SK-N-SH (cell line): Measurements from ENCODE around the gene SMLR1. TPM values are rescaled to one million over a fixed set of nuclear protein-coding genes. Genes with fewer than 3 reads are reported as not detected.

ENCODE experiments used
- CTCF ChIA-PET: fragments of 300-600, 350-600 bp; formaldehyde crosslinking; extraction: SDS; loops from one replicate; lab custom pipeline; 2021; lab: Yijun Ruan, JAX
- POLR2A ChIA-PET: fragments of 350-600 bp; sonication (Branson Sonifier 250); formaldehyde crosslinking; extraction: SDS; loops from one replicate; lab custom pipeline; 2020; ENCODE audit warnings: antibody characterized with exemption, inconsistent platforms; lab: Yijun Ruan, JAX
- DNase-seq: peaks from one replicate; pipeline ENCODE4 v3.0.0; 2012
- H2AFZ ChIP-seq: fragments of 200-600 bp; sonication (generic); 2 replicates; pipeline ENCODE4 v1.8.1; 2016; ENCODE audit warnings: antibody characterized with exemption, mild to moderate bottlenecking, low read depth
- H3F3A ChIP-seq: fragments of 200-600 bp; sonication (generic); replicated peaks from 2 replicates; pipeline ENCODE3; 2016; ENCODE audit warnings: antibody characterized with exemption, mild to moderate bottlenecking; ENCODE audit not compliant: insufficient read depth
- H3K27ac ChIP-seq, 2 experiments: fragments of 200-500 bp in 1 of 2; fragments of 200-600 bp in 1 of 2; sonication (Bioruptor generic) in 1 of 2; sonication (generic), shearing (Covaris generic) in 1 of 2; 2 replicates each; pipeline versions ENCODE4 v1.5.1 to v1.6.1; 2014 to 2016; ENCODE audit warnings: low read depth in 2 of 2, inconsistent platforms in 1 of 2, low read length in 1 of 2, mild to moderate bottlenecking in 1 of 2, mixed read lengths in 1 of 2
- H3K27me3 ChIP-seq: fragments of 200-600 bp; sonication (generic), shearing (Covaris generic); 2 replicates; pipeline ENCODE4 v1.6.1; 2016; ENCODE audit warnings: mixed run types; ENCODE audit not compliant: insufficient read depth
- H3K36me3 ChIP-seq, 2 experiments: fragments of 200-500 bp in 1 of 2; fragments of 200-600 bp in 1 of 2; sonication (Bioruptor generic) in 1 of 2; sonication (generic) in 1 of 2; replicated peaks in 1 of 2; 2 replicates each; pipeline versions ENCODE3 to v1.5.1; 2014 to 2016; ENCODE audit warnings: low read length in 1 of 2, mild to moderate bottlenecking in 1 of 2; ENCODE audit not compliant: insufficient read depth in 2 of 2, control insufficient read depth in 1 of 2
- H3K4me1 ChIP-seq, 2 experiments: fragments of 200-500 bp in 1 of 2; fragments of 200-600 bp in 1 of 2; sonication (Bioruptor generic) in 1 of 2; sonication (generic), shearing (Covaris generic) in 1 of 2; 2 replicates each; pipeline versions ENCODE4 v1.5.1 to v1.6.1; 2014 to 2016; ENCODE audit warnings: low read depth in 1 of 2, low read length in 1 of 2, mixed run types in 1 of 2; ENCODE audit not compliant: insufficient read depth in 2 of 2, control insufficient read depth in 1 of 2
- H3K4me2 ChIP-seq: fragments of 200-600 bp; sonication (generic), shearing (Covaris generic); 2 replicates; pipeline ENCODE4 v1.6.1; 2017; ENCODE audit warnings: mixed run types
- H3K4me3 ChIP-seq, 2 experiments: fragments of 200-500 bp in 1 of 2; fragments of 200-600 bp in 1 of 2; sonication (Bioruptor generic) in 1 of 2; sonication (generic), shearing (Covaris generic) in 1 of 2; 2 replicates each; pipeline versions ENCODE4 v1.5.1 to v1.8.1; 2014 to 2016; ENCODE audit warnings: low read depth in 2 of 2, inconsistent platforms in 1 of 2, low read length in 1 of 2, mild to moderate bottlenecking in 1 of 2, mixed read lengths in 1 of 2, moderate library complexity in 1 of 2
- H3K79me2 ChIP-seq: fragments of 200-600 bp; sonication (generic); 2 replicates; pipeline ENCODE4 v1.8.1; 2017; ENCODE audit warnings: mild to moderate bottlenecking; ENCODE audit not compliant: insufficient read depth
- H3K9ac ChIP-seq: fragments of 200-600 bp; sonication (generic); 2 replicates; pipeline ENCODE4 v1.6.1; 2017; ENCODE audit warnings: mixed run types
- H3K9me2 ChIP-seq: fragments of 200-600 bp; sonication (generic); 2 replicates; pipeline ENCODE4 v1.6.1; 2017; ENCODE audit warnings: mixed run types
- H3K9me3 ChIP-seq: fragments of 200-600 bp; sonication (generic); 2 replicates; pipeline ENCODE4 v1.6.1; 2017; ENCODE audit warnings: mixed run types, mild to moderate bottlenecking, moderate library complexity
- H4K20me1 ChIP-seq: fragments of 200-600 bp; sonication (generic); 2 replicates; pipeline ENCODE4 v1.6.1; 2017; ENCODE audit warnings: mild to moderate bottlenecking, mixed run types; ENCODE audit not compliant: insufficient read depth
- EP300 ChIP-seq, 2 experiments: IDR thresholded peaks; 2 replicates each; pipeline versions ENCODE4 v1.4.0 to v1.6.1; 2012; ENCODE audit warnings: borderline replicate concordance in 1 of 2, low read depth in 1 of 2, low read length in 1 of 2
- EZH2phosphoT487 ChIP-seq: fragments of 200-600 bp; sonication (generic); IDR thresholded peaks from 2 replicates; pipeline ENCODE4 v1.6.1; 2017; ENCODE audit warnings: low read depth, mixed run types, mild to moderate bottlenecking, antibody characterized with exemption, moderate library complexity, borderline replicate concordance
- FOSL2 ChIP-seq: IDR thresholded peaks from 2 replicates; pipeline ENCODE4 v1.4.0; 2012; ENCODE audit warnings: low read depth, mild to moderate bottlenecking, moderate library complexity, borderline replicate concordance
- FOXJ3 ChIP-seq: sonication (generic); formaldehyde crosslinking; IDR thresholded peaks from 2 replicates; pipeline ENCODE4 v1.5.1; 2020; ENCODE audit warnings: mild to moderate bottlenecking, missing genetic modification reagents
- GABPA ChIP-seq: IDR thresholded peaks from 2 replicates; pipeline ENCODE4 v1.4.0; 2012; ENCODE audit warnings: low read depth, mild to moderate bottlenecking
- IRF3 ChIP-seq: fragments of 150-350 bp; IDR thresholded peaks from 2 replicates; pipeline ENCODE4 v1.6.1; 2016; ENCODE audit warnings: mild to moderate bottlenecking, low read depth, low read length
- MEF2A ChIP-seq: IDR thresholded peaks from 2 replicates; pipeline ENCODE4 v1.4.0; 2012; ENCODE audit warnings: low read depth, borderline replicate concordance
- MXI1 ChIP-seq: IDR thresholded peaks from 2 replicates; pipeline ENCODE4 v1.6.1; 2012; ENCODE audit warnings: mild to moderate bottlenecking, low read depth, low read length, improper control_type of control experiment
- RAD21 ChIP-seq: IDR thresholded peaks from 2 replicates; pipeline ENCODE4 v1.6.1; 2012; ENCODE audit warnings: mild to moderate bottlenecking, low read length
- RCOR1 ChIP-seq: fragments of 150-350 bp; IDR thresholded peaks from 2 replicates; pipeline ENCODE4 v1.6.1; 2017; ENCODE audit warnings: antibody characterized with exemption, low read length
- RFX5 ChIP-seq: IDR thresholded peaks from 2 replicates; pipeline ENCODE4 v1.6.1; 2012; ENCODE audit warnings: mild to moderate bottlenecking, improper control_type of control experiment, low read length
- SIN3A ChIP-seq: IDR thresholded peaks from 2 replicates; pipeline ENCODE4 v1.6.1; 2012; ENCODE audit warnings: low read depth, mild to moderate bottlenecking, low read length, moderate library complexity, borderline replicate concordance
- TAF1 ChIP-seq: IDR thresholded peaks from 2 replicates; pipeline ENCODE4 v1.6.1; 2012; ENCODE audit warnings: low read depth, mild to moderate bottlenecking, low read length, moderate library complexity, borderline replicate concordance
- TEAD4 ChIP-seq: IDR thresholded peaks from 2 replicates; pipeline ENCODE4 v1.4.0; 2012; ENCODE audit warnings: mild to moderate bottlenecking, borderline replicate concordance; ENCODE audit not compliant: insufficient read depth
- USF1 ChIP-seq: IDR thresholded peaks from 2 replicates; pipeline ENCODE4 v1.4.0; 2012; ENCODE audit warnings: low read depth, borderline replicate concordance
- USF2 ChIP-seq: fragments of 150-350 bp; IDR thresholded peaks from 2 replicates; pipeline ENCODE4 v1.6.1; 2017; ENCODE audit warnings: antibody characterized with exemption, low read length, low read depth, borderline replicate concordance
- WGBS: methylation state at CpG from one replicate; pipeline ENCODE4 v1.1.6; 2017; ENCODE audit warnings: low lambda C conversion rate; 5-methylcytosine and 5-hydroxymethylcytosine counted together
- polyA plus RNA-seq, 3 experiments: library from polyadenylated mRNA; depleted of rRNA; stranded (reverse); fragments of >200 nt; gene quantifications; 2 replicates each; pipeline ENCODE4 v1.2.3, GENCODE V29; 2012

SMLR1 gene
- polyA plus RNA-seq, 1 of the 3 experiments (the other 2 are of a cell fraction) = 0.03 TPM

- no peaks in the 10 kb centered on the region for H3K36me3 ChIP-seq
- CTCF ChIA-PET = no interaction called here
These were observed 38.6 kb downstream of the SMLR1 start for GRCh38 chr6:130865793-130866192.

GRCh38 chr6:130869681-130870080 lies 42.5 kb downstream of the SMLR1 start:
- Histone ChIP-seq H3K79me2 (no peaks in the 10 kb centered on the region), H3K9me3 (no peaks in the 10 kb centered on the region), H3K27ac (no peak overlapping the region), H3K4me2 (no peak overlapping the region), H3K27me3 (no peaks in the 10 kb centered on the region), H2AFZ (no peak overlapping the region), H3K4me3 (no peak overlapping the region), H3K9me2 (no peaks in the 10 kb centered on the region), H4K20me1 (no peaks in the 10 kb centered on the region), H3F3A (no peaks in the 10 kb centered on the region), H3K36me3 (no peaks in the 10 kb centered on the region), H3K4me1 (no peaks in the 10 kb centered on the region), H3K9ac (no peak overlapping the region)
- DNase-seq = no peak
- ChIA-PET CTCF (interaction anchor here (0.9 kb wide), 1 partner anchor 16 kb away, joined by 3 read pairs; no protein-coding TSS in a partner anchor), POLR2A (no interaction called here)
- TF ChIP-seq RCOR1 (no peak), FOSL2 (no peak), GABPA (no peak), EP300 (IDR thresholded peaks at IDR 0.05; ENCODE audit: borderline replicate concordance in 1 of 2, low read depth in 1 of 2, low read length in 1 of 2) (no peak)
- WGBS = 37% methylated on average over 10 of the region's 10 CpGs

More at GRCh38 chr6:130865793-130866192, 38.6 kb downstream of the SMLR1 start:
- POLR2A ChIA-PET = no interaction called here
- no peak overlapping the region for H3K4me2 ChIP-seq
- 38% methylated on average over 4 of the region's 4 CpGs for WGBS
- H3K9me3 ChIP-seq = no peaks in the 10 kb centered on the region
- no peaks in the 10 kb centered on the region for H3K9me2 ChIP-seq
- peak overlapping the region; percentile 66 for H2AFZ ChIP-seq
- no peak overlapping the region for H3K27ac ChIP-seq
- H3K79me2 ChIP-seq = no peaks in the 10 kb centered on the region
- no peaks in the 10 kb centered on the region for H3F3A ChIP-seq
- TF ChIP-seq USF2 (no peak), MEF2A (no peak)
- H3K9ac ChIP-seq = no peak overlapping the region
- H3K27me3 ChIP-seq = no peaks in the 10 kb centered on the region
- no peak for DNase-seq
- no peak overlapping the region for H3K4me3 ChIP-seq
- H4K20me1 ChIP-seq = no peaks in the 10 kb centered on the region
- no peaks in the 10 kb centered on the region for H3K4me1 ChIP-seq

GRCh38 chr6:130870179-130870880 lies 43.1 kb downstream of the SMLR1 start:
- Histone ChIP-seq H3K9ac (no peak overlapping the region), H3K27me3 (no peaks in the 10 kb centered on the region; the same call in 1 of the 2 replicates), H3K79me2 (no peaks in the 10 kb centered on the region), H3K9me3 (no peaks in the 10 kb centered on the region), H3K9me2 (no peaks in the 10 kb centered on the region), H3K36me3 (no peaks in the 10 kb centered on the region), H2AFZ (no peak overlapping the region; the same call in 1 of the 2 replicates), H3K4me3 (no peak overlapping the region), H3K4me1 (no peaks in the 10 kb centered on the region), H3K27ac (no peak overlapping the region), H4K20me1 (no peaks in the 10 kb centered on the region), H3K4me2 (no peak overlapping the region), H3F3A (no peaks in the 10 kb centered on the region)
- POLR2A ChIA-PET = no interaction called here
- WGBS = 41% methylated on average over 9 of the region's 9 CpGs
- DNase-seq = no peak
- no peak for TF ChIP-seq RAD21
- no peak for TF ChIP-seq SIN3A
- TF ChIP-seq MXI1 = no peak
- no peak for TF ChIP-seq FOXJ3 (CRISPR knock-in tag)
- no peak for TF ChIP-seq EP300 (IDR thresholded peaks at IDR 0.05; ENCODE audit: borderline replicate concordance in 1 of 2, low read depth in 1 of 2, low read length in 1 of 2)
- no peak for TF ChIP-seq IRF3
- no peak for TF ChIP-seq TEAD4
- no peak for TF ChIP-seq TAF1
- no peak for TF ChIP-seq USF1
- TF ChIP-seq EZH2phosphoT487 = no peak
- TF ChIP-seq RCOR1 = no peak
- no peak for TF ChIP-seq RFX5
- CTCF ChIA-PET = interaction anchor here (1.1 to 3.4 kb wide), 4 partner anchors 15 to 757 kb away, joined by 3 to 19 read pairs (median 10); partner anchors contain the start of gene MED23
